Transverse colon (tissue), 4 donors: ENCODE measurements around the gene MTHFR.

Experiments
- POLR2A ChIP-seq: fragments of 450-650 bp; IDR thresholded peaks from one replicate; pipeline ENCODE4 v1.6.1; 2016; ENCODE audit warnings: antibody characterized with exemption, mild to moderate bottlenecking, moderate library complexity
- POLR2AphosphoS5 ChIP-seq, 3 donors: sonication (generic); formaldehyde crosslinking; IDR thresholded peaks; one replicate each; pipeline ENCODE4 v1.6.1; 2016; ENCODE audit warnings: antibody characterized with exemption in 3 of 3
- TF ChIP-seq, protein P1 (sequence below), 5 experiments: fragments of 200-600 bp in 3 of 5; fragments of 450-650 bp in 2 of 5; sonication (generic) in 3 of 5; IDR thresholded peaks; 1 replicate in 2 of 5; 2 replicates in 3 of 5; pipeline ENCODE4 v1.5.1; 2016 to 2017; ENCODE audit warnings: antibody characterized with exemption in 5 of 5, inconsistent platforms in 3 of 5, mild to moderate bottlenecking in 2 of 5, moderate library complexity in 1 of 5

GRCh38 chr1:11792106-11792505 is 13.7 kb downstream of the MTHFR start:
- TF ChIP-seq, protein P1, sequence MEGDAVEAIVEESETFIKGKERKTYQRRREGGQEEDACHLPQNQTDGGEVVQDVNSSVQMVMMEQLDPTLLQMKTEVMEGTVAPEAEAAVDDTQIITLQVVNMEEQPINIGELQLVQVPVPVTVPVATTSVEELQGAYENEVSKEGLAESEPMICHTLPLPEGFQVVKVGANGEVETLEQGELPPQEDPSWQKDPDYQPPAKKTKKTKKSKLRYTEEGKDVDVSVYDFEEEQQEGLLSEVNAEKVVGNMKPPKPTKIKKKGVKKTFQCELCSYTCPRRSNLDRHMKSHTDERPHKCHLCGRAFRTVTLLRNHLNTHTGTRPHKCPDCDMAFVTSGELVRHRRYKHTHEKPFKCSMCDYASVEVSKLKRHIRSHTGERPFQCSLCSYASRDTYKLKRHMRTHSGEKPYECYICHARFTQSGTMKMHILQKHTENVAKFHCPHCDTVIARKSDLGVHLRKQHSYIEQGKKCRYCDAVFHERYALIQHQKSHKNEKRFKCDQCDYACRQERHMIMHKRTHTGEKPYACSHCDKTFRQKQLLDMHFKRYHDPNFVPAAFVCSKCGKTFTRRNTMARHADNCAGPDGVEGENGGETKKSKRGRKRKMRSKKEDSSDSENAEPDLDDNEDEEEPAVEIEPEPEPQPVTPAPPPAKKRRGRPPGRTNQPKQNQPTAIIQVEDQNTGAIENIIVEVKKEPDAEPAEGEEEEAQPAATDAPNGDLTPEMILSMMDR (IDR thresholded peaks at IDR 0.05): no peak
- TF ChIP-seq POLR2A (no peak), POLR2AphosphoS5 (IDR thresholded peaks at IDR 0.05) (no peak)
